Astrocyte of the spinal cord (primary cell): ENCODE measurements around the gene KDM6A.
A peak's percentile ranks its signal among the peaks of the same experiment; 100 is the strongest.

Source experiments
- DNase-seq: peaks from one replicate; pipeline ENCODE4 v3.0.0; 2011; ENCODE audit warnings: low read depth, low spot score
- H3K4me3 ChIP-seq: 2 replicates; pipeline ENCODE4 v1.5.1; 2011; ENCODE audit warnings: low read depth, mild to moderate bottlenecking, low read length, moderate library complexity
- CTCF ChIP-seq: IDR thresholded peaks from 2 replicates; pipeline ENCODE4 v1.5.1; 2012; ENCODE audit warnings: low read depth, mild to moderate bottlenecking, low read length, inconsistent platforms
- in situ Hi-C: cut with HindIII; loops from 2 replicates; pipeline ENCODE4 v1.10.0; 2017; ENCODE audit warnings: low sequenced_read_pairs

Gene KDM6A

GRCh38 chrX:44899946-44900345 is 27.0 kb downstream of the KDM6A start:
- no peak for TF ChIP-seq CTCF
- in situ Hi-C loops = no loop called here

GRCh38 chrX:44903107-44903506 is 30.1 kb downstream of the KDM6A start:
- in situ Hi-C loops = no loop called here
- DNase-seq = peak; percentile 71
- no peak for TF ChIP-seq CTCF
- H3K4me3 ChIP-seq = no peak overlapping the region

More at GRCh38 chrX:44899946-44900345, 27.0 kb downstream of the KDM6A start:
- H3K4me3 ChIP-seq = no peak overlapping the region
- DNase-seq = no peak

- no peak for DNase-seq
- TF ChIP-seq CTCF = no peak
- no peak overlapping the region for H3K4me3 ChIP-seq
- in situ Hi-C loops = no loop called here
Measured at GRCh38 chrX:44903830-44904530, 31.0 kb downstream of the KDM6A start.

- in situ Hi-C loops = no loop called here
- DNase-seq = no peak
- H3K4me3 ChIP-seq = no peak overlapping the region
- TF ChIP-seq CTCF = peak; percentile 36
Measured at GRCh38 chrX:44904542-44905115, 31.6 kb downstream of the KDM6A start.

GRCh38 chrX:44906041-44906440 is 33.1 kb downstream of the KDM6A start:
- no peak overlapping the region for H3K4me3 ChIP-seq
- DNase-seq = no peak
- no peak for TF ChIP-seq CTCF
- in situ Hi-C loops = no loop called here

- H3K4me3 ChIP-seq = no peak overlapping the region
- no peak for TF ChIP-seq CTCF
- DNase-seq = no peak
- in situ Hi-C loops = no loop called here
Measured at GRCh38 chrX:44906542-44906941, 33.6 kb downstream of the KDM6A start.
